GM23338 (cell line): ENCODE results near the gene LONRF2. TPM values are rescaled to one million over a fixed set of nuclear protein-coding genes. Genes with fewer than 3 reads are reported as not detected.

Experiments used
- ATAC-seq: fragments of 200-7000 bp; cut with Tn5 transposase; 3 replicates; pipeline ENCODE4 v1.9.1; 2020
- DNase-seq: peaks from one replicate; pipeline ENCODE4 v3.0.0-alpha.2; 2015; ENCODE audit warnings: low spot score
- H2AFZ ChIP-seq: fragments of 200-600 bp; sonication (generic); 2 replicates; pipeline ENCODE4 v1.8.0; 2016; ENCODE audit warnings: antibody characterized with exemption, mild to moderate bottlenecking, moderate library complexity
- H3F3A ChIP-seq: fragments of 200-600 bp; sonication (generic); replicated peaks from 2 replicates; pipeline ENCODE4 v1.8.0; 2017; ENCODE audit warnings: antibody characterized with exemption, mixed run types, low read depth
- H3K27ac ChIP-seq: fragments of 200-600 bp; sonication (generic); 2 replicates; pipeline ENCODE4 v1.6.1; 2016; ENCODE audit warnings: low read depth
- H3K27me3 ChIP-seq: fragments of 200-600 bp; sonication (generic); 2 replicates; pipeline ENCODE4 v1.8.0; 2016; ENCODE audit warnings: mild to moderate bottlenecking, mixed run types, moderate library complexity; ENCODE audit not compliant: insufficient read depth
- H3K36me3 ChIP-seq: fragments of 200-600 bp; sonication (generic); 2 replicates; pipeline ENCODE4 v1.8.0; 2016; ENCODE audit warnings: mild to moderate bottlenecking; ENCODE audit not compliant: insufficient read depth
- H3K4me1 ChIP-seq: fragments of 200-600 bp; sonication (generic); 2 replicates; pipeline ENCODE4 v1.8.0; 2016; ENCODE audit warnings: mild to moderate bottlenecking, moderate library complexity; ENCODE audit not compliant: insufficient read depth
- H3K4me2 ChIP-seq: fragments of 200-600 bp; sonication (generic); 2 replicates; pipeline ENCODE4 v1.7.1; 2017; ENCODE audit warnings: mixed run types
- H3K4me3 ChIP-seq: fragments of 200-600 bp; sonication (generic); 2 replicates; pipeline ENCODE4 v1.6.1; 2016; ENCODE audit warnings: mixed run types
- H3K79me2 ChIP-seq: fragments of 200-600 bp; sonication (generic); replicated peaks from 2 replicates; pipeline ENCODE4 v1.8.0; 2017; ENCODE audit warnings: mild to moderate bottlenecking; ENCODE audit not compliant: insufficient read depth
- H3K9me2 ChIP-seq: fragments of 200-600 bp; sonication (generic); 2 replicates; pipeline ENCODE4 v1.8.0; 2017; ENCODE audit not compliant: insufficient read depth
- H4K20me1 ChIP-seq: fragments of 200-600 bp; sonication (generic); replicated peaks from 2 replicates; pipeline ENCODE4 v1.8.0; 2017; ENCODE audit warnings: mild to moderate bottlenecking; ENCODE audit not compliant: insufficient read depth
- H3K27ac Mint-ChIP-seq: 2 replicates; pipeline ENCODE4 v1.8.0; 2020; ENCODE audit warnings: inconsistent platforms, mild to moderate bottlenecking, moderate library complexity, mixed read lengths
- H3K27me3 Mint-ChIP-seq: 3 replicates; pipeline ENCODE4 v1.8.0; 2022; ENCODE audit warnings: low read depth, mild to moderate bottlenecking, moderate library complexity, mixed read lengths, inconsistent platforms; ENCODE audit not compliant: insufficient read depth, poor library complexity
- H3K36me3 Mint-ChIP-seq: 3 replicates; pipeline ENCODE4 v1.8.0; 2021; ENCODE audit warnings: low read depth, mild to moderate bottlenecking, inconsistent platforms, moderate library complexity, mixed read lengths
- H3K4me1 Mint-ChIP-seq: 3 replicates; pipeline ENCODE4 v1.8.0; 2020; ENCODE audit warnings: mild to moderate bottlenecking, inconsistent platforms, mixed read lengths
- H3K4me3 Mint-ChIP-seq: 3 replicates; pipeline ENCODE4 v1.8.0; 2021; ENCODE audit warnings: moderate library complexity, mild to moderate bottlenecking, inconsistent platforms, mixed read lengths
- H3K9me3 Mint-ChIP-seq: 3 replicates; pipeline ENCODE4 v1.8.0; 2020; ENCODE audit warnings: moderate library complexity, mild to moderate bottlenecking, inconsistent platforms, mixed read lengths
- CTCF ChIP-seq, 2 experiments: fragments of 200-600 bp in 1 of 2; sonication (generic) in 1 of 2; conservative IDR thresholded peaks; 2 replicates each; pipeline versions ENCODE4 v1.5.1 to v1.6.1; 2016 to 2017; ENCODE audit warnings: antibody characterized with exemption in 2 of 2, low read depth in 2 of 2, mild to moderate bottlenecking in 2 of 2, moderate library complexity in 1 of 2
- ETS1 ChIP-seq: IDR thresholded peaks from 2 replicates; pipeline ENCODE4 v1.6.1; 2016; ENCODE audit warnings: antibody characterized with exemption
- JUNB ChIP-seq: IDR thresholded peaks from one replicate; pipeline ENCODE4 v1.6.1; 2016; ENCODE audit warnings: antibody characterized with exemption; ENCODE audit not compliant: unreplicated experiment
- POLR2AphosphoS5 ChIP-seq: IDR thresholded peaks from 2 replicates; pipeline ENCODE4 v1.6.1; 2016; ENCODE audit warnings: antibody characterized with exemption, low read depth
- STAT1 ChIP-seq: IDR thresholded peaks from one replicate; pipeline ENCODE4 v1.6.1; 2016; ENCODE audit warnings: antibody characterized with exemption; ENCODE audit not compliant: unreplicated experiment
- ZNF114 ChIP-seq: fragments of 250-450 bp; sonication (Bioruptor Pico); IDR thresholded peaks from 2 replicates; pipeline ENCODE4 v1.5.0; 2020; ENCODE audit warnings: mild to moderate bottlenecking, moderate library complexity
- ZNF331 ChIP-seq: fragments of 250-450 bp; sonication (Bioruptor Pico); IDR thresholded peaks from 2 replicates; pipeline ENCODE4 v1.5.0; 2020; ENCODE audit warnings: low read depth, mild to moderate bottlenecking, moderate library complexity
- ZNF462 ChIP-seq: fragments of 250-450 bp; sonication (Bioruptor Pico); IDR thresholded peaks from 2 replicates; pipeline ENCODE4 v1.5.0; 2020; ENCODE audit warnings: mild to moderate bottlenecking, moderate library complexity
- polyA plus RNA-seq: library from polyadenylated mRNA; unstranded; fragments of >200 nt; fragmentation: Nextera tagmentation; extraction: Ambion mirVana; gene quantifications from 2 replicates; pipeline ENCODE4 v1.2.1, GENCODE V29; 2016
- total RNA-seq: library from RNA; depleted of rRNA; stranded (reverse); fragments of >200 nt; shearing (Covaris generic); gene quantifications from 2 replicates; pipeline ENCODE4 v1.2.3, GENCODE V29; 2014

LONRF2 gene
- total and polyA plus RNA-seq, 2 experiments from 2014 or later, result 0.05 to 0.24 TPM

GRCh38 chr2:100290718-100291151 is 31.6 kb downstream of the LONRF2 start (continued):
- TF ChIP-seq ZNF462 (CRISPR knock-in tag), result no peak

- Histone ChIP-seq H3K9me2 (no peaks in the 10 kb centered on the region), H3K79me2 (no peaks in the 10 kb centered on the region), H3K4me1 (peaks cover 13% of the 10 kb centered on the region), H3K27ac (no peak overlapping the region), H3K27me3 (no peaks in the 10 kb centered on the region), H4K20me1 (no peaks in the 10 kb centered on the region), H2AFZ (no peak overlapping the region), H3F3A (no peaks in the 10 kb centered on the region), H3K4me2 (no peak overlapping the region), H3K4me3 (no peak overlapping the region), H3K36me3 (no peaks in the 10 kb centered on the region)
- H3K27me3 Mint-ChIP-seq, result peaks cover 4% of the 10 kb centered on the region
- DNase-seq (no peak), ATAC-seq (no peak)
- H3K4me3 Mint-ChIP-seq, result no peak overlapping the region
- no peaks in the 10 kb centered on the region for H3K9me3 Mint-ChIP-seq
- H3K4me1 Mint-ChIP-seq, result peaks cover 23% of the 10 kb centered on the region
- no peak overlapping the region for H3K27ac Mint-ChIP-seq
- H3K36me3 Mint-ChIP-seq, result no peaks in the 10 kb centered on the region
- TF ChIP-seq JUNB, result no peak
- TF ChIP-seq POLR2AphosphoS5, result no peak
- no peak for TF ChIP-seq ETS1
- no peak for TF ChIP-seq CTCF (conservative IDR thresholded peaks at IDR 0.05; ENCODE audit: low read depth in 2 of 2)
- TF ChIP-seq STAT1, result no peak
- no peak for TF ChIP-seq ZNF331
- TF ChIP-seq ZNF114, result no peak
These were observed 33.3 kb downstream of the LONRF2 start for GRCh38 chr2:100289020-100289419.
